K562 (cell line): Measurements from ENCODE around the gene S100A4. TPM values are rescaled to one million over a fixed set of nuclear protein-coding genes. Genes with fewer than 3 reads are reported as not detected.
A peak's percentile ranks its signal among the peaks of the same experiment; 100 is the strongest.

Source experiments
- COPS2 ChIP-seq: fragments of 450-650 bp; conservative IDR thresholded peaks from 2 replicates; pipeline ENCODE4 v1.6.1; 2016; ENCODE audit warnings: mild to moderate bottlenecking, moderate library complexity
- EGR1 ChIP-seq: fragments of 450-650 bp; conservative IDR thresholded peaks from 2 replicates; pipeline ENCODE4 v1.6.1; 2017; ENCODE audit warnings: mild to moderate bottlenecking
- ETV5 ChIP-seq: sonication (generic); formaldehyde crosslinking; IDR thresholded peaks from 2 replicates; pipeline ENCODE4 v1.4.0; 2020; ENCODE audit warnings: low read depth, mild to moderate bottlenecking, missing genetic modification reagents
- GABPB2 ChIP-seq: fragments of 250-450 bp; sonication (Bioruptor Pico); conservative IDR thresholded peaks from 2 replicates; pipeline ENCODE4 v1.5.1; 2021; ENCODE audit warnings: mild to moderate bottlenecking
- GTF2E2 ChIP-seq: fragments of 200-800 bp; sonication (Bioruptor generic); IDR thresholded peaks from 2 replicates; pipeline ENCODE4 v1.6.1; 2016; ENCODE audit warnings: missing genetic modification characterization, missing compliant biosample characterization
- HLTF ChIP-seq: fragments of 450-650 bp; IDR thresholded peaks from 2 replicates; pipeline ENCODE4 v1.6.1; 2016
- KDM1A ChIP-seq, 2 experiments: fragments of 450-650 bp; IDR thresholded peaks; 2 replicates each; pipeline ENCODE4 v1.6.1; 2016; ENCODE audit warnings: mild to moderate bottlenecking in 2 of 2
- MAFK ChIP-seq: IDR thresholded peaks from 2 replicates; pipeline ENCODE4 v1.6.1; 2011; ENCODE audit warnings: low read length, improper control_type of control experiment
- NR1H2 ChIP-seq: sonication (generic); formaldehyde crosslinking; IDR thresholded peaks from 2 replicates; pipeline ENCODE4 v1.4.0; 2020; ENCODE audit warnings: mild to moderate bottlenecking, missing genetic modification reagents
- NR2C1 ChIP-seq, 2 experiments: fragments of 450-650 bp; IDR thresholded peaks; 2 replicates each; pipeline ENCODE4 v1.6.1; 2017; ENCODE audit warnings: mild to moderate bottlenecking in 2 of 2, antibody characterized with exemption in 1 of 2, inconsistent platforms in 1 of 2, missing compliant biosample characterization in 1 of 2, missing genetic modification characterization in 1 of 2
- PHB2 ChIP-seq: fragments of 450-650 bp; IDR thresholded peaks from 2 replicates; pipeline ENCODE4 v1.6.1; 2017; ENCODE audit warnings: low read depth
- POLR3G ChIP-seq: IDR thresholded peaks from 2 replicates; pipeline ENCODE4 v1.6.1; 2011; ENCODE audit not compliant: insufficient read length, insufficient replicate concordance; ENCODE audit errors: extremely low read depth
- RB1 ChIP-seq: fragments of 450-650 bp; IDR thresholded peaks from 2 replicates; pipeline ENCODE4 v1.6.1; 2017; ENCODE audit warnings: low read depth, mild to moderate bottlenecking
- SNRNP70 ChIP-seq: fragments of 200-400 bp; formaldehyde crosslinking; optimal IDR thresholded peaks from 2 replicates; pipeline ENCODE3; 2017; ENCODE audit warnings: low read depth, low read length
- ZNF77 ChIP-seq: fragments of 250-450 bp; sonication (Bioruptor Pico); IDR thresholded peaks from 2 replicates; pipeline ENCODE4 v1.5.0; 2020
- ZNF785 ChIP-seq: fragments of 250-450 bp; sonication (Bioruptor Pico); IDR thresholded peaks from 2 replicates; pipeline ENCODE4 v1.4.0; 2020; ENCODE audit warnings: mild to moderate bottlenecking
- polyA plus RNA-seq, 8 experiments: library from polyadenylated mRNA; depleted of rRNA in 4 of 8; stranded (reverse) in 5 of 8; unstranded in 3 of 8; fragments of >200 nt; fragmentation: Nextera tagmentation in 2 of 8; fragmentation: Illumina TruSeq in 1 of 8; extraction: Ambion mirVana in 2 of 8; extraction: Trizol in 1 of 8; gene quantifications; 2 replicates each; pipeline versions ENCODE4 v1.2.1 to v1.2.3, GENCODE V29; 2011 to 2014; ENCODE audit warnings: inconsistent platforms in 1 of 8, missing spikeins in 1 of 8
- total RNA-seq, 7 experiments: library from RNA; depleted of rRNA in 6 of 7; stranded (reverse); fragments of >200 nt in 6 of 7; fragmentation: Illumina TruSeq in 2 of 7; extraction: Trizol in 2 of 7; gene quantifications; 2 replicates each; pipeline versions ENCODE4 v1.2.1 to v1.2.3, GENCODE V29; 2011 to 2021; ENCODE audit warnings: low replicate concordance in 1 of 7
- TF ChIP-seq, protein P1 (sequence below): fragments of 250-450 bp; sonication (Bioruptor Pico); IDR thresholded peaks from 2 replicates; pipeline ENCODE4 v1.9.0; 2021; ENCODE audit warnings: mild to moderate bottlenecking
- TF ChIP-seq, protein P2 (sequence below): fragments of 250-450 bp; sonication (Bioruptor Pico); IDR thresholded peaks from 2 replicates; pipeline ENCODE4 v1.6.1; 2021; ENCODE audit warnings: mild to moderate bottlenecking
- TF ChIP-seq, protein P3 (sequence below): IDR thresholded peaks from 2 replicates; pipeline ENCODE4 v1.6.1; 2011; ENCODE audit warnings: borderline replicate concordance, low read depth, mild to moderate bottlenecking, moderate library complexity, low read length; ENCODE audit not compliant: insufficient read depth, poor library complexity, severe bottlenecking
- TF ChIP-seq, protein P4 (sequence below): IDR thresholded peaks from 2 replicates; pipeline ENCODE4 v1.6.1; 2014; ENCODE audit warnings: antibody characterized with exemption
- TF ChIP-seq, protein P5 (sequence below): fragments of 250-450 bp; sonication (Bioruptor Pico); IDR thresholded peaks from 2 replicates; pipeline ENCODE4 v1.8.0; 2021; ENCODE audit warnings: borderline replicate concordance, mild to moderate bottlenecking, moderate library complexity; ENCODE audit not compliant: poor library complexity, severe bottlenecking
- TF ChIP-seq, protein P6 (sequence below): fragments of 250-450 bp; sonication (Bioruptor Pico); IDR thresholded peaks from 2 replicates; pipeline ENCODE4 v1.4.0; 2020

The S100A4 gene
- total and polyA plus RNA-seq, 9 of the 15 experiments (the other 6 are each of a cell fraction or from before 2014, with no cell fraction given), result 3.7 to 20.1 (median 11.2) TPM

DNA sequence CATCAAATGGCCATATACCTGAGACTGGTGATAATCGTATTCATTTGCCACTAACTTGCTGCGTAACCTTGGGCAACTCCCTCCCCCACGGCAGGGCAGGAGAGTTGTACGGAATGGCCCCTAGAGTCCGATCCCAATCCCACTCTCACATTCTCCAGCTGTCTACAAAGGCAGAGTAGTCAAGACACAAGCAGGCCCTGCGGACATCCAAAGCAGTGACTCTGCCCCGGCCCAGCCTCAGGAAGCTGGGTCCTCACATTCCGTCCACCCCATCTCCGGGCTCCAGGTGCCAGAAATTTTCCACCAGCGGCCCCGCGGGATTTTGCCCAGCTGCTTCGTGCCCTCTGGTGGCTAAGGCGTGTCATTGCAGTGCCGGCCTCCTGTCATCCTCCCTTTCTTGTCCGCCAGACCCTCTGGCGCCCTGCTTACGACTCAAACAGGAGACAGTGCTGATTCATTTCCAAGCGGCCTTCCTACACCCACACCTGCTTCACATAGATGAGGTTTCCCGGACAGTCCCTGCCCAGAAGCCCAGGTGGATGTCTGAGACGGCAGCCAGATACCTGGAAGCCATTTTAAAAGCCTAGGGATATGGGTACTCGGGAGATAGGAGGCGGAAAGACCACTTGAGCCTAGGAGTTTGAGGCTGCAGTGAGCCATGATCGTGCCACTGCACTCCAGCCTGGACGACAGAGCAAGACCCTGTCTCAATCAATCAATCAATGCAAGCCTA, 22.9 kb upstream of the S100A4 start (continued):
- TF ChIP-seq NR2C1 (IDR thresholded peaks at IDR 0.05), result no peak
- no peak for TF ChIP-seq NR2C1 (tag; IDR thresholded peaks at IDR 0.05)
- no peak for TF ChIP-seq ZNF77 (CRISPR knock-in tag)
- TF ChIP-seq, protein P1, sequence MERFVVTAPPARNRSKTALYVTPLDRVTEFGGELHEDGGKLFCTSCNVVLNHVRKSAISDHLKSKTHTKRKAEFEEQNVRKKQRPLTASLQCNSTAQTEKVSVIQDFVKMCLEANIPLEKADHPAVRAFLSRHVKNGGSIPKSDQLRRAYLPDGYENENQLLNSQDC (CRISPR knock-in tag), result no peak
- no peak for TF ChIP-seq SNRNP70
- no peak for TF ChIP-seq KDM1A (IDR thresholded peaks at IDR 0.05)
- TF ChIP-seq, protein P2, sequence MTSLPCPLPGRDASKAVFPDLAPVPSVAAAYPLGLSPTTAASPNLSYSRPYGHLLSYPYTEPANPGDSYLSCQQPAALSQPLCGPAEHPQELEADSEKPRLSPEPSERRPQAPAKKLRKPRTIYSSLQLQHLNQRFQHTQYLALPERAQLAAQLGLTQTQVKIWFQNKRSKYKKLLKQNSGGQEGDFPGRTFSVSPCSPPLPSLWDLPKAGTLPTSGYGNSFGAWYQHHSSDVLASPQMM (CRISPR knock-in tag), result no peak
- no peak for TF ChIP-seq ETV5
- TF ChIP-seq RB1, result peak; percentile 69; the same call in 1 of the 2 replicates
- TF ChIP-seq NR1H2, result 0 out of 2 replicates have a peak, but pooled peaks have one; percentile 41
- no peak for TF ChIP-seq ZNF785
- TF ChIP-seq EGR1, result peak; percentile 58
- TF ChIP-seq POLR3G, result no peak
- TF ChIP-seq, protein P3, sequence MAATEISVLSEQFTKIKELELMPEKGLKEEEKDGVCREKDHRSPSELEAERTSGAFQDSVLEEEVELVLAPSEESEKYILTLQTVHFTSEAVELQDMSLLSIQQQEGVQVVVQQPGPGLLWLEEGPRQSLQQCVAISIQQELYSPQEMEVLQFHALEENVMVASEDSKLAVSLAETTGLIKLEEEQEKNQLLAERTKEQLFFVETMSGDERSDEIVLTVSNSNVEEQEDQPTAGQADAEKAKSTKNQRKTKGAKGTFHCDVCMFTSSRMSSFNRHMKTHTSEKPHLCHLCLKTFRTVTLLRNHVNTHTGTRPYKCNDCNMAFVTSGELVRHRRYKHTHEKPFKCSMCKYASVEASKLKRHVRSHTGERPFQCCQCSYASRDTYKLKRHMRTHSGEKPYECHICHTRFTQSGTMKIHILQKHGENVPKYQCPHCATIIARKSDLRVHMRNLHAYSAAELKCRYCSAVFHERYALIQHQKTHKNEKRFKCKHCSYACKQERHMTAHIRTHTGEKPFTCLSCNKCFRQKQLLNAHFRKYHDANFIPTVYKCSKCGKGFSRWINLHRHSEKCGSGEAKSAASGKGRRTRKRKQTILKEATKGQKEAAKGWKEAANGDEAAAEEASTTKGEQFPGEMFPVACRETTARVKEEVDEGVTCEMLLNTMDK, result peak; percentile 14
- no peak for TF ChIP-seq COPS2
- TF ChIP-seq, protein P4, sequence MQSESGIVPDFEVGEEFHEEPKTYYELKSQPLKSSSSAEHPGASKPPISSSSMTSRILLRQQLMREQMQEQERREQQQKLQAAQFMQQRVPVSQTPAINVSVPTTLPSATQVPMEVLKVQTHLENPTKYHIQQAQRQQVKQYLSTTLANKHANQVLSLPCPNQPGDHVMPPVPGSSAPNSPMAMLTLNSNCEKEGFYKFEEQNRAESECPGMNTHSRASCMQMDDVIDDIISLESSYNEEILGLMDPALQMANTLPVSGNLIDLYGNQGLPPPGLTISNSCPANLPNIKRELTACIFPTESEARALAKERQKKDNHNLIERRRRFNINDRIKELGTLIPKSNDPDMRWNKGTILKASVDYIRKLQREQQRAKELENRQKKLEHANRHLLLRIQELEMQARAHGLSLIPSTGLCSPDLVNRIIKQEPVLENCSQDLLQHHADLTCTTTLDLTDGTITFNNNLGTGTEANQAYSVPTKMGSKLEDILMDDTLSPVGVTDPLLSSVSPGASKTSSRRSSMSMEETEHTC, result no peak
- TF ChIP-seq MAFK, result peak; percentile 44; the same call in 1 of the 2 replicates
- no peak for TF ChIP-seq HLTF
- TF ChIP-seq GABPB2 (CRISPR knock-in tag), result no peak
- no peak for TF ChIP-seq GTF2E2
- TF ChIP-seq PHB2, result no peak
- TF ChIP-seq, protein P5, sequence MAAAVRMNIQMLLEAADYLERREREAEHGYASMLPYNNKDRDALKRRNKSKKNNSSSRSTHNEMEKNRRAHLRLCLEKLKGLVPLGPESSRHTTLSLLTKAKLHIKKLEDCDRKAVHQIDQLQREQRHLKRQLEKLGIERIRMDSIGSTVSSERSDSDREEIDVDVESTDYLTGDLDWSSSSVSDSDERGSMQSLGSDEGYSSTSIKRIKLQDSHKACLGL (CRISPR knock-in tag), result no peak
- TF ChIP-seq, protein P6, sequence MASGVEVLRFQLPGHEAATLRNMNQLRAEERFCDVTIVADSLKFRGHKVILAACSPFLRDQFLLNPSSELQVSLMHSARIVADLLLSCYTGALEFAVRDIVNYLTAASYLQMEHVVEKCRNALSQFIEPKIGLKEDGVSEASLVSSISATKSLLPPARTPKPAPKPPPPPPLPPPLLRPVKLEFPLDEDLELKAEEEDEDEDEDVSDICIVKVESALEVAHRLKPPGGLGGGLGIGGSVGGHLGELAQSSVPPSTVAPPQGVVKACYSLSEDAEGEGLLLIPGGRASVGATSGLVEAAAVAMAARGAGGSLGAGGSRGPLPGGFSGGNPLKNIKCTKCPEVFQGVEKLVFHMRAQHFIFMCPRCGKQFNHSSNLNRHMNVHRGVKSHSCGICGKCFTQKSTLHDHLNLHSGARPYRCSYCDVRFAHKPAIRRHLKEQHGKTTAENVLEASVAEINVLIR (CRISPR knock-in tag), result no peak
